GM12891 (cell line): Measurements from ENCODE around the gene CCDC194.

ENCODE experiments used
- DNase-seq: peaks from one replicate; pipeline ENCODE4 v3.0.0; 2011; ENCODE audit warnings: low spot score; ENCODE audit not compliant: insufficient read length
- FAIRE-seq: peaks from 2 replicates; lab custom pipeline; 2011; peaks lifted over from hg19 to GRCh38; lab: Jason Lieb, UNC
- PAX5 ChIP-seq: IDR thresholded peaks from 2 replicates; pipeline ENCODE4 v1.6.1; 2011; ENCODE audit warnings: low read length, moderate library complexity, mild to moderate bottlenecking; ENCODE audit not compliant: insufficient read depth, severe bottlenecking
- POLR2A ChIP-seq: IDR thresholded peaks from 2 replicates; pipeline ENCODE4 v1.6.1; 2011; ENCODE audit warnings: low read depth, low read length, control low read depth
- POLR2AphosphoS5 ChIP-seq: IDR thresholded peaks from 2 replicates; pipeline ENCODE4 v1.6.1; 2011; ENCODE audit warnings: low read depth, low read length, control low read depth
- POU2F2 ChIP-seq: IDR thresholded peaks from 2 replicates; pipeline ENCODE4 v1.6.1; 2011; ENCODE audit warnings: low read depth, mild to moderate bottlenecking, control low read depth, low read length, moderate library complexity
- SPI1 ChIP-seq: IDR thresholded peaks from 2 replicates; pipeline ENCODE4 v1.6.1; 2011; ENCODE audit warnings: low read depth, low read length, control low read depth
- TAF1 ChIP-seq: IDR thresholded peaks from 2 replicates; pipeline ENCODE4 v1.6.1; 2011; ENCODE audit warnings: low read depth, low read length, control low read depth

The CCDC194 gene

DNA sequence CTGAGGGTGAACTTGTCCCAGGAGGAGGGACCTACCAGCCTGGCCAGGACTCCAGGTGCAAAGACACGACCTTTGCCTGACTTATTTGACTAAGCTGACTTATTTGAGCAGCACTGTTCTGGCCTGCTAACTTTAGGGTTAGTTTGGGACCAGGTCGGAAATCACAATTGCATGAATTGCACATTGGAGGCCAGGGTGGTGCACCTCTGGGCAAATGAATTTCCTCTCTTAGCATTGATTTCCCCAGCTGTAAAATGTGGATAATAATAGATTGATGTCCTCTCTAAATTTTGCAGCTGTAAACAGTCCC is 12.8 kb upstream of the CCDC194 start:
- FAIRE-seq (peak; percentile 47), DNase-seq (no peak)
- TF ChIP-seq SPI1 (no peak), POLR2A (no peak), PAX5 (no peak), POLR2AphosphoS5 (no peak), TAF1 (no peak), POU2F2 (no peak)

DNA sequence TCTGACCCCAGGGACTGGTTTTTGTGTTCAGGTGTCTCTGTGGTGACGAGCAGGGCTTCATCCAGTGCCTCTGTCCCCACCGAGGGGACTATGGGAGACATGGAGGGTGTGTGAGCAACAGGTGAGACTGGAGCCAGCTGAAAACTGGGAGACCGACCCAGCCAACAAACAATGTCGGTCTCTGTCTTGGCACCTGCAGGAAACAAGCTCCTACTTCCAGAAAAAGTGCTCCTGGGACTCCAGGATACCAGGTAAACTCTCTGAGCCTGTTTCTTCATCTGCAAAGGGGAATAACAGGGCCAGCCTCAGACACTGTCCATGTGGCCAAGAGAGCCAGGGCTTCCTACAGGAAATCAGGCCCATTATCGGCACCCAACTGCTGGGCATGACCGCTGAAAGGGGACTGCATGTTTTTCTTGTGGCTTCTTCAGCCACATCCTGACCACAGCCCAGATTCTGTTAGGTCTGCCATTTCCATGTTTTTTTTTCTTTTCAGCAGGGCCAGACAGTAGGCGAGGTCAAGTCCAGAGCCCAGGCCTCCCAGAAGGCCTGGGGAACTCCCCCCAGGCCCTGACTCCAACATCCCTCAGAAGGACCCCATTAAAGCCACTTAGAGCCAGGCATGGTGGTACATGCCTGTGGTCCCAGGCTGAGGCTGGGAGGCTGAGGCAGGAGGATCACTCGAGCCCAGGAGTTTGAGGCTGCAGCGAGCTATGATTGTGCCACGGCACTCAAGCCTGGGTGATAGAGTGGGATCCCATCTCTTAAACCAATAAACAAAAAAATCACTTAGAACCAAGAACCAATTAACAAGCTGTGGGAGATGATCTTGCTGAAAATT is 12.3 kb upstream of the CCDC194 start:
- FAIRE-seq (peak; percentile 54), DNase-seq (no peak)
- 0 out of 2 replicates have a peak, but pooled peaks have one; percentile 37 for TF ChIP-seq POU2F2
- TF ChIP-seq POLR2AphosphoS5: peak; percentile 7; the same call in 1 of the 2 replicates
- no peak for TF ChIP-seq SPI1

- DNase-seq (peak; percentile 84), FAIRE-seq (peak; percentile 84)
- TF ChIP-seq TAF1 (peak; percentile 52), SPI1 (peak; percentile 38; the same call in 1 of the 2 replicates), POLR2A (peak; percentile 78; the same call in 1 of the 2 replicates), PAX5 (no peak), POLR2AphosphoS5 (peak; percentile 88), POU2F2 (0 out of 2 replicates have a peak, but pooled peaks have one; percentile 57)
These were observed 11.5 kb upstream of the CCDC194 start, which contains the start of gene BST2 for GRCh38 chr19:17405250-17406045. BST2 (minus strand) TSS chr19:17405630; CDS start chr19:17405575, 55 bp downstream.

GRCh38 chr19:17404621-17405249 is 10.7 kb upstream of the CCDC194 start:
- FAIRE-seq: peak; percentile 33
- no peak for DNase-seq
- no peak for TF ChIP-seq SPI1
- no peak for TF ChIP-seq POLR2A
- no peak for TF ChIP-seq TAF1
- TF ChIP-seq PAX5: no peak
- no peak for TF ChIP-seq POU2F2
- no peak for TF ChIP-seq POLR2AphosphoS5

DNA sequence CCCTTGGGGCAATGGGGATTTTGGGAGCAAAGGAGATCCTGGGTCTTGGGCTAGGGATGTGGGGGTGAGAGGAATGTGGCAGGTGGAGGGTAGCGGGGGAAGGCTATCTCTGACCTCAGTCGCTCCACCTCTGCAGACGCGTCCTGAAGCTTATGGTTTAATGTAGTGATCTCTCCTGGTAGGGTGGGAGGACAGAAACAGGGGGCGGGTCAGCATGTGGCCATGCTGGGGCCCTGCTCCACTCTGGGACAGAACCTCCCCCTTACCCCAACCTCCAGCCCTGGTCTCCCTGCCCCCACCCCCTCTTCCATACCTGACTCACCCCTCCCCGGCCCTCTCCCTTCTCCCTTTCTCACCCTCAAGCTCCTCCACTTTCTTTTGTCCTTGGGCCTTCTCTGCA is 10.0 kb upstream of the CCDC194 start:
- DNase-seq (no peak), FAIRE-seq (no peak)
- no peak for TF ChIP-seq POLR2A

DNA sequence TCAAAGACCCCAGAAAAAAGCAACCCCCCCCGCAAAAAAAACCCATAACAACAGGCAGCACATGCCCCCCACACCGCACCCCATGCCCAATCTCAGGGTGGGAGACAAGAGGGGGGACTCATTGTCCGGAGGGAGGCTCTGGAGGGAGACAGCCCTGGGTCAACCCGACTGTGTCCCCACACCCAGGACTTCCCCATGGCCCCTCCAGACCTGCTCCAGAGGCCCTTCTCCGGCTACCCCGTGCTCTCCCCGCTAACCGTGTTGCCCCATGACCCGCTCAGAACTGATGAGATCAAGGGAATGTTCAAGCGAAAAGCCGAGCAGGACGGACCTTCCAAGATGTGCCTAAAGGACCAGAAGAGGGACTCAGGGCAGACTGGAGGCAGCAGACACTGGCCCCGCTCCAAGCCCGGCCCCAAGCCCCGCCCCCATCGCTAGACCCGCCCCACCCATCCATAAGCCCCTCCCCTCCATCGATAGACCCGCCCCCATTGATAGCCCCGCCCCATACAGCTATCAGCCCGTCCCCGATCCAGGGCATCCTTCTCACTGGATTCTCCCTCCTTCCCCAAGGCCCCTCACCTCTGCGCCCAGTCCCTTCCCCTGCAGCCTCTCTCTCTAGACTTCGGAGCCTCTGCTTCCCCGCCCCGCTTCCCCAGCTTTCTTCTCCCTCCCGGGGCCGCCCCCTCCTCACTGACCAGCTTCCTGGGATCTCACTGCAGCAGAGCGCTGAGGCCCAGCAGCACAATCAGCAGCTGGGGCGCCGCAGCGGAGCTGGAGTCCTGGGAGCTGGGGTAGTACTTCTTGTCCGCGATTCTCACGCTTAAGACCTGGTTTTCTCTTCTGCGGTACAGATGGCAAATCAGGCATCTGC is 9.2 kb upstream of the CCDC194 start:
- DNase-seq: no peak
- TF ChIP-seq POU2F2 (no peak), SPI1 (no peak), PAX5 (no peak), POLR2A (no peak), POLR2AphosphoS5 (no peak), TAF1 (no peak)
- no peak for FAIRE-seq

DNA sequence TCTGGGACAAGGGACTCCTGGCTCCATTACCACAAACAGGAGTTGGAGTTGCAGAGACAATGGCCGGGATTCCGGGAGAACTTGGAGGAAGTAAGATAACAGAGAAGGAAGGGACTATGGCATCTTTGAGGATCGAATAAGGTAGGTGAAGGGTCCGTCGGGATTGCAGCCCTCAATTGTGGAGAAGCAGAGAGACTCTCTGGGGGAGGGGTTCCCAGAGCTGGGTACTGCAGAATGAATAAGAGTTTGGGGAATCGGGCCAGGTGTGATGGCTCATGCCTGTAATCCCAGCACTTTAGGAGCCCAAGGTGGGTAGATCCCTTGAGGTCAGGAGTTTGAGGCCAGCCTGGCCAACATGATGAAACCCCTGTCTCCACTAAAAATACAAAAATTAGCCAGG is 7.6 kb upstream of the CCDC194 start:
- no peak for DNase-seq
- no peak for FAIRE-seq
- TF ChIP-seq PAX5: no peak
- no peak for TF ChIP-seq POLR2A
- TF ChIP-seq SPI1: no peak
- no peak for TF ChIP-seq POLR2AphosphoS5
- no peak for TF ChIP-seq POU2F2
- TF ChIP-seq TAF1: no peak

DNA sequence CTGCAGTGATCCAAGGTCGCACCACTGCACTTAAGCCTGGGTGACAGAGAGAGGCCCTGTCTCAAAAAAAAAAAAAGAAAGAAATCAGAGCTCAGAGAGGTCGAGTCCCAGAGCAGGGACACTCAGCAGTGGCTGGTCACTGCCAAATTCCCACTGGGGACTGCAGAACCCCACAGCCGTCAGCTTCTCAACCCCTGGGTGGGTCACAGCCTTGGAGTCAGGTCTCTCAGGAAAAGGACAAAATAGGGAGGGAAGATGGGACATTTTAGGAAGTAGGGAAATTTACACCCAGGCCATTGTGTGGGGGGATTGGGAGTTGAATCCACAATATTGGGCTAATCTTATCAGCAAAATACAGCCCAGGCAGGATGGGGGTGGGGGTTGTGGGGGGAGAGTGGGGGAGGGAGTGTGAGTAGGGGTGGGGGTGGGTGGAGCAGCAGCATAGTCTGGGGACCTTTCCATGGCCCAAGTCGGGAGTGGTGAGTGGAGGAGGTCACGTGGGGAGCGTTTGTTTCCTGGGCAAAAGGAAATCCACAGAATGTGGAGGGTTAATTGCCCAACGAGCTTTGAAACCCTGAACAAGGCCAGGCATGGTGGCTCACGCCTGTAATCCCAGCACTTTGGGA is 5.0 kb upstream of the CCDC194 start:
- no peak for FAIRE-seq
- TF ChIP-seq SPI1 (no peak), TAF1 (no peak), POU2F2 (no peak), POLR2A (no peak), POLR2AphosphoS5 (no peak), PAX5 (no peak)

More for the DNA sequence above, 5.0 kb upstream of the CCDC194 start:
- DNase-seq: no peak
